HAP-1 (cell line): Measurements from ENCODE around the gene GNPDA1.

ENCODE experiments used
- DNase-seq, 2 experiments: peaks; one replicate each; pipeline ENCODE4 v3.0.0-alpha.2; 2016 to 2020; ENCODE audit warnings: low spot score in 2 of 2
- H3K27me3 ChIP-seq: fragments of 250-450 bp; sonication (Bioruptor Pico); 2 replicates; pipeline ENCODE4 v1.5.1; 2020; ENCODE audit warnings: low read depth, mild to moderate bottlenecking, moderate library complexity
- H3K36me3 ChIP-seq: fragments of 250-450 bp; sonication (Bioruptor Pico); replicated peaks from 2 replicates; pipeline ENCODE4 v1.5.1; 2020; ENCODE audit warnings: mild to moderate bottlenecking
- H3K4me1 ChIP-seq: fragments of 250-450 bp; sonication (Bioruptor Pico); 2 replicates; pipeline ENCODE4 v1.5.1; 2020; ENCODE audit warnings: mild to moderate bottlenecking
- H3K4me3 ChIP-seq: fragments of 250-450 bp; sonication (Bioruptor Pico); 2 replicates; pipeline ENCODE4 v1.5.1; 2020; ENCODE audit warnings: mild to moderate bottlenecking, moderate library complexity
- H3K9me3 ChIP-seq: fragments of 250-450 bp; sonication (Bioruptor Pico); 2 replicates; pipeline ENCODE4 v1.5.1; 2020; ENCODE audit warnings: mild to moderate bottlenecking, moderate library complexity
- in situ Hi-C: fragments of 300-500 bp; cut with MboI; formaldehyde crosslinking; loops from 3 replicates; pipeline ENCODE4 v1.14.3; 2020; ENCODE audit warnings: low sequenced_read_pairs, inconsistent platforms, mixed read lengths

Gene GNPDA1

DNA sequence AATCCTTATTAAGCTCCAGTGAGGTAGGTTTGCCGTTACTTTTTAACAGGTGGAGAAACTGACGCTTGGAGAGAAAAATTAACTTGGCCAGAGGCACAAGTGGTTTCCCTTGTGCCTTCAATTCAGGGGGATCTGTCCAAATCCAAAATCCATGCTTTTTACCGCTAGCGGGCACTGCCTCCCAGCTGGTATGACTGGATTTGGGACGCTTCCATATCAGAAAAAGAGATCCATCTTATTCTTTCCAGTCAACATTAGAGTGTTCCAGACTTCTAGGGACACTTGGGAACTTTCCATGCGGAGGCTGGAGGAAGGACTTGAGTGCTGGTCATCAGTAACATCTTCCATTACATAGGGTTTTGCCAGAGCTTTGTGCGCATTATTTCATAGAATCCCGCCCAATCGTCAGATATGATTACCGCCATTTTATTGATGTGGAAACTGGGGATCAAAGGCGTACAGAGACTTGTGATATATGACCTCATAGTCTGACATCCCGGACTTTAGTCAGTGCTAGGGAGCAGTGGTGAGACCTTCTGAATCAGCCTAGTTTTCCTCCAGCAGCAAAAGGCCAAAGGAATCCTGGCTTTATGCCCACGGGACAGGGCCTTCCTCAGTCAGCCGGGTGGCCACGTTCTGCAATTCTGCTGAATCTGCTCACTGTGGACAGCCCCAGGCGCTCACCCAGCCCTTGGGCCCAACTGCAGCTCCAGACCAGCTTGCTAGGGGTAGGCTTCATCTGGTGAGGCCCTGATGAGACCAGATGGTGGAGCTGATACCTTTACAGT is 1.1 kb upstream of the GNPDA1 start:
- no peak for DNase-seq
- Histone ChIP-seq H3K36me3 (peaks cover 9% of the 10 kb centered on the region), H3K4me3 (no peak overlapping the region), H3K4me1 (peaks cover 9% of the 10 kb centered on the region; the same call in 1 of the 2 replicates), H3K27me3 (no peaks in the 10 kb centered on the region), H3K9me3 (no peaks in the 10 kb centered on the region)
- in situ Hi-C loops: no loop called here

DNA sequence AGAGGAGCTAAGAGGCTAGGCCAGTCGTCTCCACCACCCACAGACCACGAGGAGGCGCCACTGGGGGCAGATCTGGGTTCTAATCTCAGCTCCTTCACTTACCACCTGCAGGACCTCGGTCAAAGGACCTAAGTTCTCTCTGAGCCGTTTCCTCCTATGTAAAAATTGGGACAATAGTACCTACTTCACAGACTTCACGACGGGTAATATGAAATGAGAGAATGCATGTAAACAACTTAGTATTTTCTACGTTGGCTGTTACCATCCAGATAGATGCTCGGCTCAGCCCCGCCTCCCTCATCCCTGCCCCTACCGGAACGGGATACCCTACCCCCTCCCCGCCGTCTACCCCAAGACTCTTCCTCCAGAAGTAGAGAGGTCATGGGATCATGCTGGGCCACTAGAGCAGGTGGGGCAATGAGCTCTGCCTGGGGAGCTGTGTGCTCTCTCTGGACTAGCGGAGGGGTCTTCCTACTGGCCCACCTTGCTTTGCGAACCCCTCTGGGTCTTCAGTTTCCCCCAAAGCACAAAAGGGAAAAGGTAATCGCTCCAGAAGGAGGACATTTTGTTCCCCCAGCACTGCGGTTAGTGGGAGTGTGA is 541 bp downstream of the GNPDA1 start:
- Histone ChIP-seq H3K36me3 (peaks cover 18% of the 10 kb centered on the region), H3K4me3 (peak overlapping the region; percentile 49), H3K27me3 (no peaks in the 10 kb centered on the region), H3K4me1 (peaks cover 9% of the 10 kb centered on the region; the same call in 1 of the 2 replicates), H3K9me3 (no peaks in the 10 kb centered on the region)
- in situ Hi-C loops: no loop called here
- DNase-seq: peak; percentile 20 to 78

DNA sequence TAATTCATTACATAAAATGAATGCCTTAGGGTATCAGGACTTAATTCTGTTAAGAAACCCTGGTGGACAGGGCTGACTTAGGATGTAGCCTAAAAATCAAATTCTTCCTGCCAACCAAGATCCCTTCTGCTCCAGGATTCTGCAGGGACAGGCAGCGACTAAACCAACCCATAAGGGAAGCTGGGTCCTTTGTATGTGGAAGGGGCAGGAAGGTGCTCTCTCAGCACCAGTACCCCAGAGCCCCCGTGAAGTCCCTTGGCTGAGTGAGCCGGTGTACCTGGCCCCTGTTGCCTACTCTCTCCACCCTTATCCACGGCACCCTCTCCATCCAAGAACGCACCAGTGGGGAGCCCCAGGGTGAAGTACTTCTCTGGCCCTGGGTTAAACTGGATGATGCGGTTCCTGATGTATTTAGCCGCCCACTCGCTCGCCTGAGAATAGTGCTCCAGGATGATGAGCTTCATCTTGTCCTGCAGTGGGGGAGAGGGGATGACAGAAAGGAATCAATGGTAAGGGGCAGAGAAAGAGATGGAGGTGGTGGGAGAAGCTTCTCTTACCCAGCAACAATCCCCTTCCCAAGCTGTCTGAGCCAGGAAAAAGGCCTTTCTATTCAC is 1.1 kb downstream of the GNPDA1 start:
- Histone ChIP-seq H3K4me3 (no peak overlapping the region; the same call in 1 of the 2 replicates), H3K27me3 (no peaks in the 10 kb centered on the region), H3K36me3 (peaks cover 21% of the 10 kb centered on the region), H3K9me3 (no peaks in the 10 kb centered on the region), H3K4me1 (peaks cover 9% of the 10 kb centered on the region; the same call in 1 of the 2 replicates)
- no peak for DNase-seq
- in situ Hi-C loops: no loop called here

DNA sequence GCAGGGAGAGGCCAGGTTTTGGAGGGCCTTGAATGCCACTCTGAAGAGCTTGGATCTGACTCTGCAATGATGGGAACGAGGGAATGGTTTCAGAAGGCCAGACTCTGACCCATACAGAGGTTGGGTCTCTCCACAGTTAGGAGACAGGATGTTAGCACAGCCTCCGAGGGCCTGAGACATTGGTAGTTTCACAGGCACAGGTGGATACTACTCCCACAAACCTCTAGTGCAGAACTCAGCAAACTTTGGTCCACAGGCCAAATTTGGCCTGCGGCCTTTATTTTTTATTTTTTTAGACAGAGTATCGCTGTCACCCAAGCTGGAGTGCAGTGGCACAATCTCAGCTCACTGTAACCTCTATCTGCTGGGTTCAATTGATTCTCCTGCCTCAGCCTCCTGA is 2.9 kb downstream of the GNPDA1 start:
- in situ Hi-C loops: loop anchor here (5.0 kb wide), 1 partner anchor 132 kb away; no protein-coding TSS in a partner anchor

DNA sequence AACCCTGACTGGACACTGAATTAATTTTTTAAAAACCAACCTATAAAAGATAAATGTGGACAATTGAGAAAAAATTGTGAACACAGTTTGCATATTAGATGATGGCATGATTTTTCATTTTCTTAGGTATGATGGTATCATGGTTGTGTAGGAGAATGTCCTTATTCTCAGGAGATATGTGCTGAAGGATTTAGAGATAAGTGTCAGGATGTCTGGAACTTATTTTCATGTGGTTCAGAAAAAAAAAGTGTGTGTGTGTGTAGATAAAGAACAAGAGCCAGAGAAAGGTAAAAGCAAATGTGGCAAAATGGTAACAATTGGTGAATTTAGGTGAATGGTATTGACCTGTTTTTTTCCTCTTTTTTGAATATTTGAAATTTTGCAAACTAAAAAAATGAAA is 4.0 kb downstream of the GNPDA1 start:
- no peak for DNase-seq
- no peaks in the 10 kb centered on the region for H3K27me3 ChIP-seq
- H3K4me1 ChIP-seq: peaks cover 9% of the 10 kb centered on the region; the same call in 1 of the 2 replicates
- H3K9me3 ChIP-seq: no peaks in the 10 kb centered on the region
- peaks cover 44% of the 10 kb centered on the region for H3K36me3 ChIP-seq
- in situ Hi-C loops: loop anchor here (5.0 kb wide), 1 partner anchor 133 kb away; no protein-coding TSS in a partner anchor
- no peak overlapping the region for H3K4me3 ChIP-seq

More for the DNA sequence above, 2.9 kb downstream of the GNPDA1 start:
- no peaks in the 10 kb centered on the region for H3K27me3 ChIP-seq
- peaks cover 33% of the 10 kb centered on the region for H3K36me3 ChIP-seq
- H3K4me1 ChIP-seq: peaks cover 9% of the 10 kb centered on the region; the same call in 1 of the 2 replicates
- no peak for DNase-seq
- no peak overlapping the region for H3K4me3 ChIP-seq
- H3K9me3 ChIP-seq: no peaks in the 10 kb centered on the region

DNA sequence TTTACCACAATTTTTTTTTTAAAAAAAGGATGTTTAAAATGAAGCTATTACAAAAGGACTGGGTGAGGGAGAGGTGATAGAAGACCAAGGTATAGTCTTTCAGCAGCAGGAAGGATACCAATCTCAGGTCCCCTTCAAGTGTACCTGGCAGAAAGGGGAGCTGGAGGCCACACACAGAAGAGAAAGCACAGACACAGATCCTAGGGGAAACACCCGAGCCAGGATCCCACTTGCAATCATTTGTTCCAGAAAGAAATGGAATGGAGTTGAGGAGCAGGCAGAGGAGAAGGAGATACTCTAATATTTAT is 5.6 kb downstream of the GNPDA1 start:
- Histone ChIP-seq H3K4me3 (no peak overlapping the region), H3K36me3 (peaks cover 60% of the 10 kb centered on the region), H3K4me1 (0 out of 2 replicates have a peak, but pooled peaks cover 3% of the 10 kb centered on the region), H3K9me3 (no peaks in the 10 kb centered on the region), H3K27me3 (no peaks in the 10 kb centered on the region)
- no peak for DNase-seq
- in situ Hi-C loops: loop anchor here (5.0 kb wide), 1 partner anchor 135 kb away; no protein-coding TSS in a partner anchor

DNA sequence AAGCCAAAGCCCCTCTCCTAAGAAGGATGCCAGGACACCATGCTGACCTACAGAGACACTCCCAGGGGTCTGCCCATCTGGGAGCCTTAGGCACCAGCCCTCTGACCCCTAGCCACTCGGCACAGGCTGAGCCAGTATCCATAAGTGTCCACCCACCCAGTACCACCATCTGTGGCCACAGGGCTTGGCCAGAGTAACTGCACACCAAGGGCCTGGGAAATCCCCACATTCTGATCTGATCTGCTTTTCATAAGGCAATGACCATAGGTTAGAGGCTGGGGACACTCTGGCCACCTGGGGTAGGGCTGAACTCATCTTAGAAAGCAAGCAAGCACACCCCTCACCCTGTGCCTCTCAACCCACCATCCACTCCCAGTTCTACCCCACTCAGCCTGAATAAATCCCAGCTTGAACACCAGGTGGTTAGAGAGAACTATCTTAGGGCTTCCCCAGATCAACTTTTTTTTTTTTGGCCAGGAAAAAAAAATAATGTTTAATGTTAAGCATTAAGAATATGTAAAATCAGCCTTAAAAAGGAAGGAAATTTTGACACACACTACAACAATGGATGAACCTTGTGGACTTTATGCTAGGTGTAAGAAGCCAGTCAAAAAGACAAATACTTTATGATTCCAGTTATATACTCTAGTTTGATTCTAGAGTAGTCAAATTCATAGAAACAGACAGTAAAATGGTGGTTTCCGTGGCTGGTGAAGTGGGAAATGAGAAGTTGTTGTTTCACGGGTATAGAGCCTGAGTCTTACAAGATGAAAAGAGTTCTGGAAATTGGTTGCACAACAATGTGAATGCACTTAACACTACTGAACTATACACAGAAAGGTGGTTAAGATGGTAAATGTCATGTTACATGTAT is 6.2 kb downstream of the GNPDA1 start:
- Histone ChIP-seq H3K36me3 (peaks cover 66% of the 10 kb centered on the region), H3K4me3 (no peak overlapping the region), H3K27me3 (no peaks in the 10 kb centered on the region), H3K9me3 (no peaks in the 10 kb centered on the region), H3K4me1 (no peaks in the 10 kb centered on the region)
- DNase-seq: no peak
- in situ Hi-C loops: loop anchor here (5.0 kb wide), 1 partner anchor 136 kb away; no protein-coding TSS in a partner anchor

DNA sequence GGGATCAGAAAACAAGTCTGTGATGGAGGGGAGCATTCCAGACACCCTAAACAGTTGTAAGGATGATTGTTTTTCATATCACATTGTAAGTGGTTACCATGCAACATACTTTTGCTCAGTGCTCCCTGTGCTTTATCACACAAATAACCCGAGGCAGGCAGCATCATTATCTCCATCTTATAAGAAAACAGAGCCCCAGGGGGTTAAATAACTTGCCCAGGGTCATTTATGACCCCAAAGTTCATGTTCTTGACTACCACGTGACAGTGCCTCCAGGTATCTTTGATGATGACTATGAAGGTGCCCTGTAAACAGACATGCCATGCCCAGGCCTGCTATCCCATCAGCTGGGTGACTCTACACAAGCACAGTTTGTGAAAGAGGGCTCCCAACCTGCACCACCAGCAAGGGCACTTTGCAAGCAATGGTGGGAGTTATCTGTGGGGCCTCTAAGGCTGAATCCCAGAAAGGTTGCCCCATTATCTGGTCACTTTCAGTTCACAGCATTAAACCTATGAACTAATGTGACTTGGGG is 9.5 kb downstream of the GNPDA1 start:
- H3K9me3 ChIP-seq: no peaks in the 10 kb centered on the region
- peaks cover 62% of the 10 kb centered on the region for H3K36me3 ChIP-seq
- H3K4me3 ChIP-seq: no peak overlapping the region
- DNase-seq: no peak
- H3K4me1 ChIP-seq: no peaks in the 10 kb centered on the region
- in situ Hi-C loops: no loop called here
- H3K27me3 ChIP-seq: no peaks in the 10 kb centered on the region

DNA sequence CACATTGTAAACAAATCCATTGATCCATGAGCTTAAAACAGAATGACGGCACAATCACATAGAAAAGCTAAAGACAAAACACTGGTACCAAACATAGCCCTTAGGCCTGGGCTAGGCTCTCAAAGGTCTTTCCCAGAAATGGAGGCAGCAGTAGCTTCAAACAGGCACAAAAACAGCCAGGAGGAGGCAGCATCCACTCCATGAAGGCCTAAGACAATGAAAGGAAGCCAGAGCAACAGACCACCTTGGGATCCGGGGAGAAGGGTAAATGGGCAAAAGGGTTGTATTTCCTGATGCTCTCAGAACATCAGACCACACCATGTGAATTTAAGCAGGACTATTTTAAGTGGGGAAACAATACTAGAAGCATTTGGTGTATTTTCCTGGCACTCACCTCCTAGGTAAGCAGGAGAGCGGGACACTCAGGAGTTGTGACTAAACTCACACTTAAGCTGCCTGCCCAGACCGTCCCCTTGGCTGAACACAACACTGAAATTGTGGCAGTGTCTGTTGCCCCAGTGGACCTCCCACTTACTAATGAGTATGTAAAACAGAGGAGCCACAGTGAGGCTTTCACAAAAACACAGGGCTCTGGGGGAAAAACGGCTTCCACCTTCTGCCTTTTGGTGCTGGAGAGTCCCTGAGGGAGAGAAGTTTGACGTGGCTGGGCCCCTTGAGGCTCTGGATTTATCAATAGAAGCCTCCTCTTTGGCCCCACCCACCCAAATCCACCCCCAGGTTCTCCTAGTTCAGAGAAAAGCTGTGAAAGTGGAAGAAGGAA is 11.9 kb downstream of the GNPDA1 start:
- Histone ChIP-seq H3K9me3 (no peaks in the 10 kb centered on the region), H3K4me3 (no peak overlapping the region), H3K4me1 (no peaks in the 10 kb centered on the region), H3K27me3 (no peaks in the 10 kb centered on the region), H3K36me3 (peaks cover 63% of the 10 kb centered on the region)
- no peak for DNase-seq
- in situ Hi-C loops: no loop called here

DNA sequence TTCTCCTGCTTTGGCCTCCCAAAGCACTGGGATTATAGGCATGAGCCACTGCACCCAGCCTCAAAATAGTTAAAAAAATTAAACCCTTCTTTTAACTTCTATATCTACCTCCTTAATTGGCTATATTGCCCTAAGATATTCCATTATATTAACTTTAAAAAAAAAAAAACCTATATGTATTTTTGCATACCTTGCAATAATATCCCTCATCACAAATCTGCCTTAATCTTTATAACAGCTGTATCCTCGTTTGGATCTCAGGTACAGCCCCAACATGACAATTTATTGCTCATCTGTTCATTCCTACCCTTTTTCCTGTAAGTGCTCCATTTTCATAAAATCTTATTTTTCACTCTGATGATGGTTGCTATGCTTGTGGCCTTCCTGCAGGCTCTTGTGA is 12.7 kb downstream of the GNPDA1 start:
- Histone ChIP-seq H3K27me3 (no peaks in the 10 kb centered on the region), H3K4me3 (no peak overlapping the region), H3K36me3 (peaks cover 63% of the 10 kb centered on the region), H3K4me1 (no peaks in the 10 kb centered on the region), H3K9me3 (no peaks in the 10 kb centered on the region)
- in situ Hi-C loops: no loop called here
- no peak for DNase-seq

DNA sequence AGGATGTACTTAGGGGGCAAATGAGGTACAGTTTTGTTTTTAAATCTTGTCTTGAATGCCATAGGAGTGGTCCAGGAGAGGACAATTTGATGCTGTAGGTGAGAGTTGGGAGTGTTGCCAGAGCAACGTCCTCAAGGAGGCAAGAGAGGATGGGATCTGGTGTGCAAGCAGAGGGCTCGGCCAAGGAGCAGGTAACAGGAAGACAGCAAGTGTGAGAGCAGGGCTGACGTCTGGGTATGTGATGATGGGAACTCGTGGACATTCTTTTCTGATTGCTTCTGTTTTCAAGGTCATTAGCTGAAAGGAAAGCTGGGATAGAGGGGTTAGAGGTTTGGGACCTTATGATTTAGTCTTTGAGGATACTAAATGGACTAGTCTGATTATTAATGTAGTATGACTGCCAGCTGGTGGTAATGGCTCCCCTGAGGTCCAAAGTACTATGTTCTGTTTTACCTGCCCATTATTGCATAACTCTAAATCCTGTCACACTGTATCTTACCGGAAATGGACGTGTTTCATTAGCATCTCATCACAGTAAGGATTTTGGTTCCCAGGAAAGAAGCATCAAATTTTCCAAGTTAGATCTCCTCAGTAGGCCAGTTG is 15.4 kb downstream of the GNPDA1 start:
- Histone ChIP-seq H3K4me3 (no peak overlapping the region), H3K36me3 (peaks cover 57% of the 10 kb centered on the region), H3K27me3 (no peaks in the 10 kb centered on the region), H3K4me1 (no peaks in the 10 kb centered on the region), H3K9me3 (no peaks in the 10 kb centered on the region)
- no peak for DNase-seq
- in situ Hi-C loops: loop anchor here (25.0 kb wide), 2 partner anchors 540 to 690 kb away; partner anchors contain the start of gene FGF1

DNA sequence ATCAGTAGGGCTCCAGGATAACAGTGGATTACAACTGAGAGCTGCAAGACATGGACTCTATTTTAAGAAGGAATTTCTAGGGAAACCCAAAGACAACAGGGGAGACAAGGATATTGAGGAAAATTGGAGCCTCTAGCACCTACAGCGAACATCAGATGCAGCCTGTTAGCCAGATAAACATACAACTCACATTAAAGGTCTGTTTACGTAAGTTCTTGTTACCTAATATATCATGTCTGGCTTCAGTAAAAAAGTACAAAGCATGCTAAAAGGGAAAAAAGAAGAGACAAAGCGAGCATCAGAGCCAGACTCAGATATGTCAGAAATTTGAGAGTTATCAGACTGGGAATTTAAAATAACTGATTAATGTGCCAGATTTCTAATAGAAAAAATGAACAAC is 17.2 kb downstream of the GNPDA1 start:
- Histone ChIP-seq H3K36me3 (peaks cover 41% of the 10 kb centered on the region), H3K27me3 (no peaks in the 10 kb centered on the region), H3K4me3 (no peak overlapping the region), H3K9me3 (no peaks in the 10 kb centered on the region), H3K4me1 (no peaks in the 10 kb centered on the region)
- in situ Hi-C loops: loop anchor here (25.0 kb wide), 2 partner anchors 542 to 692 kb away; partner anchors contain the start of gene FGF1
- no peak for DNase-seq
